Neural progenitor cell (in vitro differentiated cells): ENCODE measurements around the gene C22orf42. TPM values are rescaled to one million over a fixed set of nuclear protein-coding genes. Genes with fewer than 3 reads are reported as not detected.

ENCODE experiments used
- DNase-seq: peaks from one replicate; pipeline ENCODE4 v3.0.0-alpha.2; 2016; ENCODE audit warnings: low spot score
- H2AFZ ChIP-seq: fragments of 200-600 bp; sonication (generic); replicated peaks from 2 replicates; pipeline ENCODE4 v1.6.1; 2016; ENCODE audit warnings: antibody characterized with exemption
- H3F3A ChIP-seq: fragments of 200-600 bp; sonication (generic); 2 replicates; pipeline ENCODE4 v1.6.1; 2016; ENCODE audit warnings: antibody characterized with exemption, low read depth
- H3K27ac ChIP-seq: fragments of 200-600 bp; sonication (generic); 2 replicates; pipeline ENCODE4 v1.5.1; 2016; ENCODE audit warnings: mild to moderate bottlenecking
- H3K27me3 ChIP-seq: fragments of 200-600 bp; sonication (generic); 2 replicates; pipeline ENCODE4 v1.6.1; 2016; ENCODE audit warnings: mild to moderate bottlenecking, moderate library complexity
- H3K36me3 ChIP-seq: fragments of 200-600 bp; sonication (generic); 2 replicates; pipeline ENCODE4 v1.5.1; 2016
- H3K4me1 ChIP-seq: fragments of 200-600 bp; sonication (generic); 2 replicates; pipeline ENCODE4 v1.6.1; 2016; ENCODE audit warnings: mixed run types
- H3K4me2 ChIP-seq: fragments of 200-600 bp; sonication (generic); 2 replicates; pipeline ENCODE4 v1.6.1; 2016
- H3K4me3 ChIP-seq: fragments of 200-600 bp; sonication (generic); 2 replicates; pipeline ENCODE4 v1.5.1; 2016
- H3K79me2 ChIP-seq: fragments of 200-600 bp; sonication (generic); 2 replicates; pipeline ENCODE4 v1.6.1; 2016; ENCODE audit warnings: low read depth
- H3K9ac ChIP-seq: fragments of 200-600 bp; sonication (generic); 2 replicates; pipeline ENCODE4 v1.6.1; 2016
- H3K9me3 ChIP-seq: fragments of 200-600 bp; sonication (generic); 2 replicates; pipeline ENCODE4 v1.5.1; 2016; ENCODE audit warnings: low read depth
- H4K20me1 ChIP-seq: fragments of 200-600 bp; sonication (generic); 2 replicates; pipeline ENCODE4 v1.6.1; 2016; ENCODE audit warnings: low read depth
- H3K27ac Mint-ChIP-seq: 3 replicates; pipeline ENCODE4 v1.8.0; 2021; ENCODE audit warnings: mixed read lengths
- H3K27me3 Mint-ChIP-seq: 2 replicates; pipeline ENCODE4 v1.8.0; 2022; ENCODE audit warnings: low read depth, mild to moderate bottlenecking, inconsistent platforms, moderate library complexity, mixed read lengths; ENCODE audit not compliant: insufficient read depth
- H3K36me3 Mint-ChIP-seq: 3 replicates; pipeline ENCODE4 v1.8.0; 2021; ENCODE audit warnings: mixed read lengths
- H3K4me1 Mint-ChIP-seq: 3 replicates; pipeline ENCODE4 v1.8.0; 2021; ENCODE audit warnings: mixed read lengths
- H3K4me3 Mint-ChIP-seq: 3 replicates; pipeline ENCODE4 v1.8.0; 2021; ENCODE audit warnings: mild to moderate bottlenecking, moderate library complexity, mixed read lengths
- H3K9me3 Mint-ChIP-seq: 3 replicates; pipeline ENCODE4 v1.8.0; 2020; ENCODE audit warnings: mixed read lengths
- CTCF ChIP-seq: fragments of 200-600 bp; sonication (generic); IDR thresholded peaks from 2 replicates; pipeline ENCODE4 v1.5.1; 2017; ENCODE audit warnings: antibody characterized with exemption, mild to moderate bottlenecking
- EZH2 ChIP-seq: fragments of 200-600 bp; sonication (generic); IDR thresholded peaks from 2 replicates; pipeline ENCODE4 v1.6.1; 2017; ENCODE audit warnings: antibody characterized with exemption, mild to moderate bottlenecking, moderate library complexity
- EZH2phosphoT487 ChIP-seq: fragments of 200-600 bp; sonication (generic); IDR thresholded peaks from 2 replicates; pipeline ENCODE4 v1.6.1; 2017; ENCODE audit warnings: antibody characterized with exemption
- total RNA-seq: library from RNA; depleted of rRNA; stranded (reverse); fragments of >200 nt; gene quantifications from 2 replicates; pipeline ENCODE4 v1.2.3, GENCODE V29; 2015; ENCODE audit warnings: low replicate concordance

The C22orf42 gene
- total RNA-seq, 1 donor from 2014 or later: not detected

- peak; percentile 63 for DNase-seq
- Histone ChIP-seq H3F3A (peaks cover 7% of the 10 kb centered on the region), H3K9me3 (no peaks in the 10 kb centered on the region), H3K79me2 (no peaks in the 10 kb centered on the region), H4K20me1 (no peaks in the 10 kb centered on the region), H3K4me3 (peak overlapping the region; percentile 54), H3K9ac (no peak overlapping the region), H3K4me2 (peak overlapping the region; percentile 92), H2AFZ (peak overlapping the region; percentile 90), H3K36me3 (no peaks in the 10 kb centered on the region), H3K27ac (no peak overlapping the region), H3K27me3 (peaks cover 60% of the 10 kb centered on the region), H3K4me1 (peaks cover 6% of the 10 kb centered on the region)
- Mint-ChIP-seq H3K27me3 (peaks cover 12% of the 10 kb centered on the region), H3K27ac (no peak overlapping the region), H3K9me3 (no peaks in the 10 kb centered on the region), H3K4me3 (peak overlapping the region; percentile 95), H3K4me1 (peaks cover 19% of the 10 kb centered on the region), H3K36me3 (no peaks in the 10 kb centered on the region)
- TF ChIP-seq EZH2 (peak; percentile 52), CTCF (peak; percentile 34), EZH2phosphoT487 (peak; percentile 27)
Measured at GRCh38 chr22:32204040-32204855, 45.1 kb upstream of the C22orf42 start.

DNA sequence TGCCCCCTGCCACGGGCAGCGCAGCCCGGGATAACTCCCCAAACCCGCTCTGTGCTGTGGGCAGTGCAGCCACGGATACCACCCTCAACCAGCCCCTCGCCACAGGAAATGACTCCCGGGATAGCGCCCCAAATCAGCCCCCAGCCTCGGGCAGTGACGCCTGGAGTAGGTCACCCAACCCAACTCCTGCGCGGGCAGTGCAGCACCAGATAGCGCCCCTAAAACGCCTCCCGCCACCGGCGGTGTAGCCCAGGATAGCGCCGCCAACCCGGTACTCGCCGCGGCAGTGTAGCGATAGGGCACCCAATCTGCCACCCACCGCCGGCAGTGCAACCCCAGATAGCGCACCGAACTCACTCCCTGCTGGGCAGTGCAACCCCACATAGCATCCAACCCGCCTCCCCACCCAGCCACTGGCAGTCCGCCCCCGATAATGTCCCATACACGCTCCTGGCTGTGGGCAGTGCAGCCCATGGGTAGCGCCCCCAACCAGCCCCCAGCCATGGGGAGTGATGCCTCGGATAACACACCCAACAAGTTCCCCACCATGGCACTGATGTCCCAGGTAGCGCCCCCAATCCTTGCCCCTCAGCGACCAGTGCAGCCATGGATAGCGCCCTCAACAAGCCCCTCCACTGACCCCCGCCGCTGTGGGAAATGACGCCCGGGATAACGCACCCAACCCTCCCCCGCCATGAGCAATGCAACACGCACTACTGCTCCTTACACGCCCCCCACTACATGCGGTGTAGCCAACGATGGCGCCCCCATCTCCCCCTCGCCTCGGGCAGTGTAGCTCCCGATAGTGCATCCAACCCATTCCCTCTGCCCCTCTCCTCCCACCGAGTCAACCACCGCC lies 44.3 kb upstream of the C22orf42 start:
- H3K9me3 ChIP-seq: no peaks in the 10 kb centered on the region
- peak overlapping the region; percentile 54 for H3K4me3 ChIP-seq
- Mint-ChIP-seq H3K27me3 (peaks cover 15% of the 10 kb centered on the region), H3K4me1 (peaks cover 19% of the 10 kb centered on the region), H3K9me3 (no peaks in the 10 kb centered on the region), H3K4me3 (peak overlapping the region; percentile 95), H3K36me3 (no peaks in the 10 kb centered on the region), H3K27ac (no peak overlapping the region)
- peak overlapping the region; percentile 92 for H3K4me2 ChIP-seq
- H3K36me3 ChIP-seq: no peaks in the 10 kb centered on the region
- H3K9ac ChIP-seq: no peak overlapping the region
- H3K79me2 ChIP-seq: no peaks in the 10 kb centered on the region
- H3K4me1 ChIP-seq: peaks cover 6% of the 10 kb centered on the region
- DNase-seq: no peak
- no peaks in the 10 kb centered on the region for H4K20me1 ChIP-seq
- no peak overlapping the region for H3K27ac ChIP-seq
- peaks cover 7% of the 10 kb centered on the region for H3F3A ChIP-seq
- peaks cover 60% of the 10 kb centered on the region for H3K27me3 ChIP-seq
- TF ChIP-seq CTCF: no peak
- TF ChIP-seq EZH2phosphoT487: no peak
- no peak for TF ChIP-seq EZH2
- H2AFZ ChIP-seq: no peak overlapping the region

DNA sequence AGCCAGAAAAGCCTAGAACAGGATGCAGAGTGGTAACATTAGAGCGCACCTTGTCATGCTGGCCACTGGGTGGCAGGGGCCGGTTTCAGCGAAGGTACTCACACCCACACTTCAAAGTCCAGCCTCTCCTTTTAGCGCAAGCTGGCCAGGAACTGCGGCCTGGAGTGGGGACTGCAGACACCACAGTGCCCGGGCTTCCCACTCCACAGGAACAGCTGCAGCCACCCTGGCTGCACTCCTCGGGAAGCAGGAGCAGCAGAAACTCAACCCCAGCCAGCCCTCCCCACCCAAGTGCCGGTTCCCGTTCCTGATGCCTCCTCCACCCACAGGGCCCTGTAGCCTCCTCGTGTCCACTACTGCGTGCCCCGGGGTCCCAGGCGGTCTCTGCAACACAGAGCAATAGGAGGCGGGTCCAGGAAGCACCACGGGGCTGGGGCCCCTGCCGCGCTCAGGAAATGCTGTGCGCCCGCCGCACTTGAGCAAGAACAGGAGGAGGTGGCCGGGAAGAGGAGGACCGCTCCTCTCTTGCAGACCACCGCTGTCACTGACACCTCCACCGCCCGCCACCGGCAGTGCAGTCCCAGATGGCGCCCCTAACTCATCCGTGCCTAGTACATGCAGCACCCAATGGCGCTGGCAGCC lies 43.6 kb upstream of the C22orf42 start:
- Mint-ChIP-seq H3K4me3 (peak overlapping the region; percentile 95), H3K36me3 (no peaks in the 10 kb centered on the region), H3K27me3 (peaks cover 15% of the 10 kb centered on the region), H3K27ac (no peak overlapping the region), H3K4me1 (peaks cover 19% of the 10 kb centered on the region), H3K9me3 (no peaks in the 10 kb centered on the region)
- H3K27me3 ChIP-seq: peaks cover 64% of the 10 kb centered on the region
- DNase-seq: peak; percentile 76
- no peak overlapping the region for H3K27ac ChIP-seq
- H4K20me1 ChIP-seq: no peaks in the 10 kb centered on the region
- peaks cover 7% of the 10 kb centered on the region for H3F3A ChIP-seq
- no peak overlapping the region for H3K9ac ChIP-seq
- peak overlapping the region; percentile 11 for H3K4me3 ChIP-seq
- H3K79me2 ChIP-seq: no peaks in the 10 kb centered on the region
- no peaks in the 10 kb centered on the region for H3K36me3 ChIP-seq
- H3K9me3 ChIP-seq: no peaks in the 10 kb centered on the region
- TF ChIP-seq CTCF (peak; percentile 69), EZH2 (peak; percentile 62), EZH2phosphoT487 (no peak)
- peak overlapping the region; percentile 50 for H2AFZ ChIP-seq
- peak overlapping the region; percentile 92 for H3K4me2 ChIP-seq
- H3K4me1 ChIP-seq: peaks cover 6% of the 10 kb centered on the region
